ENCODE results near the gene HIPK2. TPM values are rescaled to one million over a fixed set of nuclear protein-coding genes. Genes with fewer than 3 reads are reported as not detected.

The HIPK2 gene
- total RNA-seq, 3 donors from 2014 or later: 20.3 to 26.8 (median 26.1) TPM

DNA sequence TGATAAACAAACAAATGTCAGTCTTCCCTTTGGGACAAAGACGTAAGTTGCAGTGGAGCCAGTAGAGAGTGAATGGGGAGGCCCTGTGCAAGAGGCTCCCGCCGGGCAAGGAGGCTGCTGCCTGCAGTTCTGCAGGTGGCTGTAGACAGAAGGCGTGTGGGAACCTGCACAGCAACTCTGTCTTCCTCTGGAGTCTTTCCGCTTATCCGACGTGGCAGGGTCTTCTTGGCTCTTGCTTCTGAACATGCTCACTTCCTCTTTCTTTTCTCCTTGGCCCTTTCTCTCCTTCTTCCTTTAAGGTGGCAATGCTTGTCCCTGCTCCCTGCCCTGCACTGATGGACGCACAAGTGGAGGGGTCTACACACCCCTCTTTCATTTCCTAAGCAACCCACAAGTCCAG is 122.5 kb downstream of the HIPK2 start:
- H3K27me3 Mint-ChIP-seq (ENCODE audit: low read depth): no peaks in the 10 kb centered on the region

DNA sequence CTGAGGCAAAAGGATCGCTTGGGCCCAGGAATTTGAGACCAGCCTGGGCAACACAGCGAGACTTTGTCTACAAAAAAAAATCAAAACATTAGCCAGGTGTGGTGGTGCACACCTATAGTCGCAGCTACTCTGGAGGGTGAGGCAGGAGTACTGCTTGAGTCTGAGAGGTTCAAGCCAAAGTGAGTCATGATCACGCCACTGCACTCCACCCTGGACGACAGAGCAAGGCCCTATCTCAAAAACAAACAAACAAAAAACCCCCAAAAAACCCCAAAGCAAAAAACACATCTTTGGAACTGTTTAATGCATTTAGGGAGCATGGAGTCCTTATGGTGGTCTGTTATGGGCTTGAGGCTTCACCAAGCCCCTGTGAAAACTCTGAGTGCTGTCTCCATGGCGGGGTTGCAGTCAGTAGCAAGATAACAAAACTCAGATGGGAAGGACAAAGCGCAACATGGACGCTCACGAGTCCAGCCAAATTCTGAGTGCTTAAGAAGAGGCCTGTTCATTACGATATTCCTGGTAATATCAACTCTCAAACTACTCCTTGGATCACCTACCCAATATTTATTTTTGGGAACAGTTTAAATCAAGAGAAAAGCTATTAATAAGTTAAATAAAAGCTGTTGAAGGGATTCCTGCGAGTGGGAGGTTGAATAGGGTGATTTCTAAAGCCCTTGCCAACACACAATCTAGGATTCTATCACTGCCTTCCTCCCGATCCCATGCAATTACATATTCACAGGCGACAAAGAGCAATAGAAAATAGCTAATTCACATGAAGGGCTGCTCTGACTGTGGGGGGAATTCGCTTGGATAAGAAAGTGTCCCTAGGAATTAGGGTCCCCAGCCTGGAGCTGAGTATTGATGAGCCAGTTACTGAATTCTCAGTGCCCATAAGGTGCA is 123.3 kb downstream of the HIPK2 start:
- DNase-seq: no peak
- H3K36me3 Mint-ChIP-seq (ENCODE audit: insufficient read depth): peaks cover 10% of the 10 kb centered on the region
- peaks cover 23% of the 10 kb centered on the region for H3K4me1 Mint-ChIP-seq (ENCODE audit: low read depth)
- no peaks in the 10 kb centered on the region for H3K9me3 Mint-ChIP-seq
- no peaks in the 10 kb centered on the region for H3K27me3 Mint-ChIP-seq (ENCODE audit: low read depth)
- no peak overlapping the region for H3K4me3 Mint-ChIP-seq
- no peak for ATAC-seq

More for the DNA sequence above, 122.5 kb downstream of the HIPK2 start:
- peaks cover 22% of the 10 kb centered on the region for H3K4me1 Mint-ChIP-seq (ENCODE audit: low read depth)
- peaks cover 10% of the 10 kb centered on the region for H3K36me3 Mint-ChIP-seq (ENCODE audit: insufficient read depth)
- DNase-seq (no peak), ATAC-seq (no peak)
- H3K9me3 Mint-ChIP-seq: no peaks in the 10 kb centered on the region
- no peak overlapping the region for H3K4me3 Mint-ChIP-seq

DNA sequence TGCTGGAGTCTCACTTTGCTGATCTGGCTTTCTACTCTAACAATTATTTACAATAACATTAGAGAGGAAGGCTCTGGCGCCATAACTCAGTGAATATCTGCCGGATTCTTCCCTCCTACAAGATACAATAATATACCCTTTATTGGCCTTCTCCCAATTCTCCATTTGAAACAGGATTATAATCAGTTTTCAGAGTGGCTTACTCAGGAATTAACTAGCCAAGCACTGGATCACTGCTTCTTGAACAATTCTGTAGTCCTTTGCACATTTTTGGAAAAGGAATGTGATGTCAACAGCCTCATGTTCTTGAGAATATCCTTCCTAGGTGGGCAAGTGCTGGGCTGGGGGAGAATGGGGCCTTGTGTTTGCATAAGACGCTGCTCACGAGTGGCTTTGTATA is 125.9 kb downstream of the HIPK2 start:
- H3K36me3 Mint-ChIP-seq (ENCODE audit: insufficient read depth): peaks cover 10% of the 10 kb centered on the region

DNA sequence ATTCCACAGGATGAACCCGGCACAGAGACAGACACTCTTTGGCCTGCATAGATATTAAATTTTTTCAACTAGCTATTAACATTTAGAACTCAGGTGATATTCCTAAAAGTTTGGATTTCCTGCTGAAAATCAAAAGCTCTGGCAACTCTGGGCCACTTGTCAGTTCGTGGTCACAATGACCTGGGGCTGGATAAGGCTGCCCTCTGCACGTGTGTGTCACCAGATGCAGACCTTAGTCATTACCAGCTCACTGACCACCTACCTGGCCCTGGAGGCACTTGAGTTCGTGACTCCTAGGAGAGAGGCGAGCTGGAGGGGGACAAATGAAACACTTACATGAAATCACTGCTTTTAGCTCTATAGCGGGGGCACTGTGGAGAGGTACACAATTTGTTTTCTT is 126.5 kb downstream of the HIPK2 start:
- Mint-ChIP-seq H3K27me3 (ENCODE audit: low read depth) (no peaks in the 10 kb centered on the region), H3K4me1 (ENCODE audit: low read depth) (peaks cover 43% of the 10 kb centered on the region), H3K9me3 (no peaks in the 10 kb centered on the region), H3K36me3 (ENCODE audit: insufficient read depth) (peaks cover 10% of the 10 kb centered on the region), H3K4me3 (no peak overlapping the region)
- ATAC-seq: no peak
- no peak for DNase-seq

More for the DNA sequence above, 125.9 kb downstream of the HIPK2 start:
- no peak for ATAC-seq
- Mint-ChIP-seq H3K9me3 (no peaks in the 10 kb centered on the region), H3K27me3 (ENCODE audit: low read depth) (no peaks in the 10 kb centered on the region), H3K4me3 (no peak overlapping the region), H3K4me1 (ENCODE audit: low read depth) (peaks cover 38% of the 10 kb centered on the region)
- no peak for DNase-seq

DNA sequence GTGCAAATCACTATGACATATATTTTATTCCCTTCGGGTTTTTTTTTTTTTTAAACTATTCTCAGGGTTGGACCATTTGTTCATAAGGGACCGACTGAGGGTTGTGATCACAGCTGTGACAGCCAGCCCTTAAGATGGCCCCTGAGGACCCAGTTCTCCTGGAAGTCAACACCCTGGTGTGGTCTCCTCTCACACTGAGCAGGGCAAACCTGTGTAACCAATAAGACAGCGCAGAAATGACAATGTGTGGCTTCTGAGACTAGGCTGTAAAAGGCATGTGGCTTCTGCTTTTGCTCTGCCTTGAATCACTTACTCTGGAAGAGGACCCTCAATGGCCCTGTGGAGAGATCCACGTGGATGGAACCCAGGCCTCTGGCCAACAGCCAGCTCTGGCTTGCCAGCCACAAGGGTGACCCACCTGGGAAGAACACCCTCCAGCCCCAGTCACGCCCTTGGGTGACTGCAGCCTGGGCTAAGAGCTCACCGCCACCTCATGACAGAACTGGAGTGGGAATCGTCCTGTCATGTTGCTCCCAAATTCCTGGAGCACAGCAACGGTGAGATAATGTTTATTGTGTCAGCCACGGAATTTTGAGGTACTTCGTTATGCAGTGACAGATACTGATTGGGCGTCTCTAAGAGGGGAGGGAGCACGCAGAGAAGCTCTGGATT is 127.2 kb downstream of the HIPK2 start:
- H3K36me3 Mint-ChIP-seq (ENCODE audit: insufficient read depth): peaks cover 6% of the 10 kb centered on the region
- DNase-seq: no peak
- H3K27me3 Mint-ChIP-seq (ENCODE audit: low read depth): no peaks in the 10 kb centered on the region
- no peaks in the 10 kb centered on the region for H3K9me3 Mint-ChIP-seq
- peaks cover 45% of the 10 kb centered on the region for H3K4me1 Mint-ChIP-seq (ENCODE audit: low read depth)
- no peak overlapping the region for H3K4me3 Mint-ChIP-seq
- no peak for ATAC-seq

DNA sequence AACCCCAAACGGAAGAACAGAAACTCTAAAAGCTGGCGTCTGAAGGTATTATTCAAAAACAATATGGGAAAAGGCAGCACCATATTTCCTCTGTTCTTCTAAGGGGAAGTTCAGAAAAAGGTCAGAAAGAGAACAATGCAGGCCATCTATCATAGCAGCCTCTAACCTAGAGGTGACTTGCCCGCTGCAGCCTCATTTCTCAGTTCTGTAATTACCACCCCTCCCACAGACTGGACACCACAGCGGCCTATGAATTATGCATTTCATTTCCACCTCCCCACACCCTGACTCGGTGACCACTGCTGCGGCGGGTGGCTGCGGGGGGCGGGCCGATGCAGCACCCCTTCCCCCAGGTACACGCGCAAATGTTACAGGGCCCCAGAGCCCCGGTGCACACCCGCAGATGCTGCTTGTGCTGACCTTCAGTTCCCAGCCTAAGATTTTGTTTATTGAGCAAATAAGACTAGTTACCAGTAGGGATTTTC is 128.8 kb downstream of the HIPK2 start:
- Mint-ChIP-seq H3K27me3 (ENCODE audit: low read depth) (no peaks in the 10 kb centered on the region), H3K36me3 (ENCODE audit: insufficient read depth) (peaks cover 11% of the 10 kb centered on the region), H3K4me3 (peak overlapping the region; percentile 39), H3K9me3 (no peaks in the 10 kb centered on the region), H3K4me1 (ENCODE audit: low read depth) (peaks cover 55% of the 10 kb centered on the region)
- DNase-seq (no peak), ATAC-seq (peak; percentile 29 to 32)

DNA sequence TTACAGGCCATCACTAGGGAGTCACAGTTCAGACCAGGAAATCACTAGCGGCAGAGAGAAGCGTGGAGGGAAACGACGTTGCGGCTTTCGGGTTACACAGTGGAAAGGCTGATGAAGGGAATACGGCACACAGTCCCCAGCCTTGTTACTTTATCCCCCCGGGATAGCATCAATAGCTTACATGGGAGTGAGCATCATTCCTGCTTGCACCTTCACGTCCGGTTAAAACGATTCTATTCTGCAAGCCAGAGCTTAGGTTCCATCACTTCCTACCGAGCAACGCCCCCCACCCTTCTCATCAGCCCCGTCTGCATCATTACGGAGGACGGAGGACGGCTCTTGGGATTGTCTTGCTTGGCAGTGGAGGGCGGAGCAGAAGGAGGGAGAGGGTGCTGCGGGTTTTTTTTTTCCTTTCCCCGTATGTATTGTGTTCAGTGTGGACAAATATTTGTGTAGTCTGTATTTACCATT is 129.4 kb downstream of the HIPK2 start:
- ATAC-seq: peak; percentile 7 to 8
- H3K36me3 Mint-ChIP-seq (ENCODE audit: insufficient read depth): peaks cover 11% of the 10 kb centered on the region
- no peaks in the 10 kb centered on the region for H3K27me3 Mint-ChIP-seq (ENCODE audit: low read depth)
- DNase-seq: no peak
- peaks cover 60% of the 10 kb centered on the region for H3K4me1 Mint-ChIP-seq (ENCODE audit: low read depth)
- H3K4me3 Mint-ChIP-seq: peak overlapping the region; percentile 39
- H3K9me3 Mint-ChIP-seq: no peaks in the 10 kb centered on the region

DNA sequence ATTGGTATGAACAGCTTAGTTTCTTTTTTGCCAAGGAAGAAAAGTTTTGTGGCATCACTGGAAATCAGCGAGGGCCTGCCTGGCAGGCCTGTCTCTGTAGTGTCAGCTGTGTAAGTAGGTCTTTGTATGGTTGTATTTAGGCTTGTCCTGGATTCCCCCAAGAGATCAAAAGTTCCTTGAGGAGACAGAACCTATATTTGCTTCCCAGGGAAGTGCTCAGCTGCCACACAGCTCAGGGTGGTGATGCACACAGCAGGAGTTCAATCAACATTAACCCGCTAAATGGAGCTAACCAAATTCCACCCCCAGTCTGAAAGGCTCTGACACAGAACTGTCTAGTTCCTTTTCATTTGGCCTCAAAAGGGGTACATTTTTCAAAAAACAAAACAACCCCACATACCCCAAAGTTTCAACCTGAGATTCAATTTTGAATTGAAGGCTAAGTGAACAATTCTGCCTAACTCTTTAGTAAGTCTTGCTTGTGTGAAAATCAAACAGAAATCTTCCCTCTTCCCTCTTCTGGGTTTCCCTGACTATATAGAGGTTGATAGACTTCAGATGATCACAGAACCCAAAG is 129.9 kb downstream of the HIPK2 start:
- ATAC-seq (peak; percentile 39 to 49), DNase-seq (no peak)
- H3K27me3 Mint-ChIP-seq (ENCODE audit: low read depth): no peaks in the 10 kb centered on the region
- no peaks in the 10 kb centered on the region for H3K9me3 Mint-ChIP-seq
- H3K36me3 Mint-ChIP-seq (ENCODE audit: insufficient read depth): peaks cover 11% of the 10 kb centered on the region
- H3K4me3 Mint-ChIP-seq: peak overlapping the region; percentile 39
- H3K4me1 Mint-ChIP-seq (ENCODE audit: low read depth): peaks cover 64% of the 10 kb centered on the region

DNA sequence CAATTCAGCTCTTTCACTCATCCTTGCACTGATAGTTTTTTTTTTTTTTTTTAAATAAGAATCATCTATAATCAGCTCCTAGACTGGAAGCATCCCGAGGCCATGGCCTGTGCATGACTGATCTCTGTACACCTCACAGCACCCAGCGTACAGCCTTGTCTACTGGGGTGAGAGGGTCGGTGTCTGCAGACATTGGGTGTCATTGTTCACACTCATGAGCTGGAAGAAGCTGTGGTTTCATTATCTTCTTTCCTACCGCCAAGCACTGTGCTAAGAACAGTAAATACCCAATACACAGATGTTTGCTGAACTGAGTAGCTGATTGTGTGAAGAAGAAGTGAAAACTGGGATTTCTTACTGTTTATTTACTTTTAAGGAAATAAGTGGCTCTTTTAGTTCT is 130.7 kb downstream of the HIPK2 start:
- no peak overlapping the region for H3K4me3 Mint-ChIP-seq
- H3K27me3 Mint-ChIP-seq (ENCODE audit: low read depth): no peaks in the 10 kb centered on the region
- ATAC-seq (peak; percentile 40 to 41), DNase-seq (no peak)
- no peaks in the 10 kb centered on the region for H3K9me3 Mint-ChIP-seq
- H3K4me1 Mint-ChIP-seq (ENCODE audit: low read depth): peaks cover 71% of the 10 kb centered on the region
- H3K36me3 Mint-ChIP-seq (ENCODE audit: insufficient read depth): peaks cover 10% of the 10 kb centered on the region

DNA sequence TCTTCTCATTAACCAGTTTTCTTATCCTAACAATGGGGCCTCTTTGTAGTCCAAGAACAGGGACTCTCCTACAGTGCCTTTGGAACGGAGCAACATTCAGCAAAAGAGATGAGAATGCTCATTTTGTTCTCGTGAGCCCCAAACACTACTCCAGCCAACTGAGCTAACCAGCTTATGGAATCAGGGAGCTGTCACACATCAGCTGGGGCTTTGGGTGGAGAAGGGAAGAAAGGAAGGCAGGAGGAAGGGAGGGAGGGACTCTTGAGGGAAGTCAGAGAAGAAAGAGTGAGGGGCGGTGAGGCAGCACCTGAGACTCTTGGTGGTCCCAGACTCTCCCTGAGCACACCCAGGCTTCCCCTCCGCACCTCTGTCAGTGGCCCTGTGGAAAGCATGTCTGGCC is 131.2 kb downstream of the HIPK2 start:
- ATAC-seq (no peak), DNase-seq (no peak)
- no peak overlapping the region for H3K4me3 Mint-ChIP-seq
- no peaks in the 10 kb centered on the region for H3K27me3 Mint-ChIP-seq (ENCODE audit: low read depth)
- H3K36me3 Mint-ChIP-seq (ENCODE audit: insufficient read depth): peaks cover 10% of the 10 kb centered on the region
- H3K9me3 Mint-ChIP-seq: no peaks in the 10 kb centered on the region
- H3K4me1 Mint-ChIP-seq (ENCODE audit: low read depth): peaks cover 73% of the 10 kb centered on the region

DNA sequence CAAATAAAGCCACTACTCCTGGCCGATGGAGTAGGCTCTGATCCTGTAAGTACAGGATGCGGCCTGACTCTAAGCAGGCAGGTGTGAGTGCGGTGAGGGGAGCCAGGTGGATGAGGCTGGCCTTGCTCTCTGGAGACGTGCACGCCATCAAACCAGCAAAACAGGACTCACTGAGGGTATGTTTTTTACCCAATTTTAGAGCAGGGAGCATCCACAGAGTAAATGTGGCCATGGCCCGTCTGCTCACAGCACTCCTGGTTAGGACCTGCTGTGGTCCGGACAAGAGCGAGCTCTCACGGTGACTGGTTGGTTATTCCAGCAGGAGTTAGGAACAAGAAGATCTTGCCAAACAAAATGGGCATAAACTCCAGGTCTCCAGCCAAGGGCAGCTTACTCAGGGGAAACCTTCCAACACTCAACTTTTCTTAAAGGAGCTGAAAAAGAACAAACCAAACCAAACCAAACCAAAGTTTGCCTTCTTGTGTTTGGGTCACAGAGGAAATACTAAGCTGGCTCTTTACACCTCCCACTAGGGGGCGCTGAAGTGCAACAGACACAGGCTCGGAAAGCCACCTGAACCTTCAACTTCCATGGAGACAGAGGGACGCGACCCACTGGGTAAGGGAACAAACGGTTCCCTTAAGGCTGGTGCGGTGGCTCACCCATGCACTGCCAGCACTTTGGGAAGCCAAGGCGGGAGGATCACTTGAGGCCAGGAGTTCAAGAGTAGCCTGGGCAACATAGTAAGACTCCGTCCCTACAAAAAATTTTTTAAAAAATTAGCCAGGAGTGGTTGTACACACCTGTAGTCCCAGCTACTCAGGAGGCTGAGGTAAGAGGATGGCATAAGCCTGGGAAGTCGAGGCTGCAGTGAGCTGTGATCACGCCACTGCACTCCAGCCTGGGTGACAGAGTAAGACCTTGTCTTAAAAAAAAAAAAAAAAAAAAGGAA is 131.9 kb downstream of the HIPK2 start:
- Mint-ChIP-seq H3K4me3 (no peak overlapping the region), H3K9me3 (no peaks in the 10 kb centered on the region), H3K4me1 (ENCODE audit: low read depth) (peaks cover 73% of the 10 kb centered on the region), H3K36me3 (ENCODE audit: insufficient read depth) (peaks cover 5% of the 10 kb centered on the region), H3K27me3 (ENCODE audit: low read depth) (no peaks in the 10 kb centered on the region)
- ATAC-seq (peak in 1 of 2 donors; percentile 35), DNase-seq (peak; percentile 85)

DNA sequence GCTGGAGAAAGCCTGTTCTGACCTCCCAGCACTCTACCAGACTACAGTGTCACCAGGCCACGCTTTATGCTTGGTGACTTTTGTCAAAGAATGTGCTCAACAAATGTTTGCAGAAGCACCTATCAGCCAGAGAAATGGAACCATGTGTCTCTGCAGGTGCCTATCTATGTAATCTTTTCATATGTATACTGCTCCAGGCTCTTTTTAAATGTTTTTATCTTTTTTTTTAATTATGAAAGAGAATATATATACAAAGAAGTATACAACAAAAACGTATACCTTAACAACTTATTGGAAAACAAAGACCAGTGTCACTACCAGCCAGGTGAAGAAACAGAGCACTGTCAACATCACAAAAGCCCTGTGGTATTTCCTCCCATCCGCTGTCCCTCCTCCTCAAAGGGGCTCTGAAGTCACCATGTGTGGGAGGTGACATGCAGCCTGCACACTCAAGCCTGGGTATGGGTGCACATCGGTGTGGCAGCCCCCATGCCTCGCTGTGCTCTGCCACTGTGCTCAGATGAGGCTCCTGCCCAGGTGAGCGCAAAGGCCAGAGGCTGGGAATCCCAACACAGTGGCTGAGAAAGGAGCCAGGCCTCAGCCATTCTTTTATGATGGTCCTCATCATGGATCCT is 133.7 kb downstream of the HIPK2 start:
- no peaks in the 10 kb centered on the region for H3K9me3 Mint-ChIP-seq
- no peak overlapping the region for H3K4me3 Mint-ChIP-seq
- H3K36me3 Mint-ChIP-seq (ENCODE audit: insufficient read depth): peaks cover 10% of the 10 kb centered on the region
- peaks cover 63% of the 10 kb centered on the region for H3K4me1 Mint-ChIP-seq (ENCODE audit: low read depth)
- no peaks in the 10 kb centered on the region for H3K27me3 Mint-ChIP-seq (ENCODE audit: low read depth)
- DNase-seq (no peak), ATAC-seq (peak; percentile 48 to 49)

DNA sequence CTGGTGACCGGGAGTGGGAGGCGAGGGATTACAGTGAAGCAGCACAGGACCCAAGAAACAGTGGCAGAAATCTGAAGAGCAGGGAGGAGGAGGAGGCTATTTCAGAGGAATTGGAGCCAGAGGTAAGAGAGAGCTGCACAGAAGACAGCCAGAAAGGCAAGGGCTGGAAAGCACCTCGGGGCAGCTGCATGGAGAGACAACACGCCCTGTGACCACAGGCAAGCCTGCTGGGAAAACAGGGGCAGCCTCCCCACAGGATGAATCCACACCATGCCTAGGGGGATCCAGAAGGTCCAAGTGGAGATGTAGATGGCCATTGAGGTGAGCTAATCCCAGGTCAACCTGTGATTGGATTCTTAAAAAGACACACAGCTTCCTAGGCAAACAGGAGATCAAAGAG is 135.5 kb downstream of the HIPK2 start:
- DNase-seq (no peak), ATAC-seq (no peak)
- no peak overlapping the region for H3K4me3 Mint-ChIP-seq
- H3K9me3 Mint-ChIP-seq: no peaks in the 10 kb centered on the region
- H3K4me1 Mint-ChIP-seq (ENCODE audit: low read depth): peaks cover 51% of the 10 kb centered on the region
- no peaks in the 10 kb centered on the region for H3K27me3 Mint-ChIP-seq (ENCODE audit: low read depth)
- peaks cover 10% of the 10 kb centered on the region for H3K36me3 Mint-ChIP-seq (ENCODE audit: insufficient read depth)
